HEK293T (cell line): Measurements from ENCODE around the gene HSPBP1.

ENCODE experiments used
- FOXK2 ChIP-seq: fragments of 450-650 bp; IDR thresholded peaks from 2 replicates; pipeline ENCODE4 v1.6.1; 2016; ENCODE audit warnings: mild to moderate bottlenecking
- FOXM1 ChIP-seq: fragments of 450-650 bp; IDR thresholded peaks from 2 replicates; pipeline ENCODE4 v1.6.1; 2017; ENCODE audit warnings: mild to moderate bottlenecking, borderline replicate concordance
- SP1 ChIP-seq: fragments of 450-650 bp; IDR thresholded peaks from 2 replicates; pipeline ENCODE4 v1.6.1; 2017

DNA sequence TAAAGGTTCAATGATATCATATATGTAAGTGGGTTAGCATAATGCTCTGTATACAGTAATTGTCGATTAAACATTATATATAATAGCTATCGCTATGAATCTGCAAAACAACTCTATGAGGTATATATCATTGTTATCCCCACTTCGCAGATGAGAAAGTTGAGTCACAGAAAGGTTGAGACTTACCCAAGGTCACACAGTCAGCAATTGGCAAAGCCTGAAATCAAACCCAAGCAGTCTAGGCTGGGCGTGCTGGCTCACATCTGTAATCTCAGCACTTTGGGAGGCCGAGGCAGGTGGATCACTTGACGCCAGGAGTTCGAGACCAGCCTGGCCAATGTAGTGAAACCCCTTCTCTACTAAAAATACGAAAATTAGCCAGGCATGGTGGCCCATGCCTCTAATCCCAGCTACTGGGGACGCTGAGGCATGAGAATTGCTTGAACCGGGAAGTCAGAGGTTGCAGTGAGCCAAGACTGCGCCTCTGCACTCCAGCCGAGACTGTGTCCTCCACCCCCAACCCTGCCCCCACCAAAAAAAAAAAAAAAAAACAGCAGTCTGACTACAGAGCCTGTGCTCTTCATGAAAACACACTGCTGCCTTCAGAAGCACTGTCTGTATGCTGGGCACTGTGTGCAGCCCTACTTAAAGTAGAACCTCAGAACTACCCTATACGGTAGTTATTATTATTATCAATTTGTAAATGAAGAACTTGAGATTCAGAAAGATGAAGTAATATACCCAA, 1.3 kb downstream of the HSPBP1 start:
- TF ChIP-seq FOXM1: no peak
- TF ChIP-seq FOXK2: no peak
- TF ChIP-seq SP1: no peak
